ENCODE data around the gene TSPAN4. TPM values are rescaled to one million over a fixed set of nuclear protein-coding genes. Genes with fewer than 3 reads are reported as not detected.
A peak's percentile ranks its signal among the peaks of the same experiment; 100 is the strongest.

The TSPAN4 gene
- total RNA-seq, 8 experiments from 2014 or later, result 30.9 to 110 (median 41.9) TPM

DNA sequence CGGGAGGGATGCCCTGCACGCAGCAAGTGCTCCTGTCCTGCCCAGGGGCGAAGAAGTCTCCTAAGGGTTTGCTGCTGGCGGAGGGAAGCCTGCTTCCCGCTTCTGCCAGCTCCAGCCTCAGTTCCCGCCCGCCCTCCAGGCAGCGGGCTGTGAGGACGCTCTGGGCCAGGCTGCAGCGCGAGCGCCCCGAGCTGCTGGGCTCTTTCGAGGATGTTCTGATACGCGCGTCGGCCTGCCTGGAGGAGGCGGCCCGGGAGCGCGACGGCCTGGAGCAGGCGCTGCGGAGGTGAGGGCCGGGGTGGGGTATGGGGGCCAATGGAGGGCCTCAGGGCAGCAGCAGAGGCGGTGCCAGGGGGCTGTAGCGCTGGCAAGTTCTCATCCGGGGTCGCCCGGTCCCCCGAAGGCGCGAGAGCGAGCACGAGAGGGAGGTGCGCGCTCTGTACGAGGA lies 12.8 kb upstream of the TSPAN4 start:
- Histone ChIP-seq H3K4me1 (replicated peaks in 1 of 2) (peaks cover 65 to 73% of the 10 kb centered on the region in 2 donors), H3K4me3 (peak overlapping the region; percentile 7 to 38 (median 27)), H3K27ac (no peak overlapping the region)
- in situ Hi-C loops (cut with MboI; ENCODE audit: low pct_unique_long_range_greater_than_20kb in 2 of 9, low sequenced_read_pairs in 9 of 9, unreplicated experiment in 9 of 9), result no loop called here
- peak in 5 of 8 experiments; percentile 0 to 24 (median 4) for ATAC-seq (replicated peaks in 6 of 8)
- WGBS, 10 experiments, result no CpG with 5 or more reads among the region's 39 CpGs

DNA sequence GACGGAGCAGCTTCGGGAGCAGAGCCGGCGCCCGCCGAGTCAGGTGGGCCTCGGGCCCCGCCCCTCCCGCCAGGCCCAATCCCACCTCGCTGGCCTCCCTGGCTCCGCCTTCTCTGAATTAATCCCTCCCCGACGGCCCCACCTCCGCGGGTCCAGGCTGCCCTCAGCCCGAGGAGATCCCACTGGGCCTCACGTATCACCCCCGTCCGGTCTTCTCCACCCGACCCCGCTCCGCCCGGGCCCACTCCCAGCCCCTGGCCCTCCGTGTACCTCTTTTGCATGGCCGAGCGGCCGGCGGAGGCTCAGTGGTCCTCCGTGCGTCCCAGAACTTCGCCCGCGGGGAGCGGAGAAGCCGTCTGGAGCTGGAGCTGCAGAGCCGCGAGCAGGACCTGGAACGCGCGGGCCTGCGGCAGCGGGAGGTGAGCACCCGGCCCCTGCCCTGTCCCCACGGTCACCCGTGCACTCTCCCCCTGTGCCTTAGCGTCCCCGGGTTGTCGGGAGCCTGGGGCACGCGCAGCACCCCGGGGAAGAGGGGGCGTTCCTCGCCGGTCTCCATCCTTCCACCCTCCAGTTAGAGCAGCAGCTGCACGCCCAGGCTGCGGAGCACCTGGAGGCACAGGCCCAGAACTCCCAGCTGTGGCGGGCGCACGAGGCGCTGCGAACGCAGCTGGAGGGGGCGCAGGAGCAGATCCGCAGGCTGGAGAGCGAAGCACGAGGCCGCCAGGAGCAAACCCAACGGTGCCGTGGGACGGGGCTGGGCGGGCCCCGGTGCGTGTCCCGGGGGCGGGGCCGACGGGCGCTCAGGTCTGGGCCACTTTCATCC lies 12.1 kb upstream of the TSPAN4 start:
- in situ Hi-C loops (cut with MboI; ENCODE audit: low pct_unique_long_range_greater_than_20kb in 2 of 9, low sequenced_read_pairs in 9 of 9, unreplicated experiment in 9 of 9), result no loop called here
- Histone ChIP-seq H3K4me3 (peak overlapping the region; percentile 17 to 38 (median 27)), H3K27ac (no peak overlapping the region), H3K4me1 (replicated peaks in 1 of 2) (peaks cover 65 to 75% of the 10 kb centered on the region in 2 donors)
- ATAC-seq (replicated peaks in 6 of 8), result peak; percentile 11 to 61 (median 38)
- 23% methylated on average over 7 of the region's 78 CpGs; no CpG with 5 or more reads in 9 of the 10 experiments for WGBS, 10 experiments

DNA sequence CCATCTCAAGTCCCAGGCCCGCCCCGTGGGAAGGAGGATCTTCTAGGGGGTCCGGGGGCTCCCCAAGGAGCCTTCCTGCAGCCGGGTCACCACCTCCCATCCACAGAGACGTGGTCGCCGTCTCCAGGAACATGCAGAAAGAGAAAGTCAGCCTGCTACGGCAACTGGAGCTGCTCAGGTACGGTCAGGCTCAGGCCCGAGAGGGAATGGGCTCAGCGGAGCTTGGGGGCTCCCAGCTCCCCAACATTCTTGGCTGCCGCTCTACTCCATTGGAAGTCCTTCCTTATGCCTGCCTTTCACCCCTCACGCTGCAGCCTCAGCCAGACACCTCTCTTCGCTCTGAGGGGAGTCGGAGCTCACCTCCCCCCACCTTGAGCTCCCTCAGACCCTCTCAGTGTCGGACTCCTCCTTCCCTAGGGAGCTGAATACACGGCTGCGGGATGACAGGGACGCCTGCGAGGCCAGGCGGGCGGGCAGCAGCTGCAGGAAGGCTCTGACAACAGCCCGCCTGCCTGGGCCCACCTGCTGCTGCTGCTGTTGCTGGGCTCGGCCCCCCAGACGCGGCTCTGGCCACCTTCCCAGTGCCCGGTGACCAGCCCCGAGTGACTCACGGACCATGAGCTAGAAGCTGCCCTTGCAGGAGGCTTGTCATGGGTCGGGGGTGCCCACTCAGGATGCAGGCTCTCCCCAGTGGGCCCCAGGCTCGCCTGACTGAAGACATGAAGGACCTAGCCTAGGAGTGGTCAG lies 11.4 kb upstream of the TSPAN4 start:
- no peak overlapping the region for H3K27ac ChIP-seq
- peak in 1 of 8 experiments; percentile 0 for ATAC-seq (replicated peaks in 6 of 8)
- H3K4me1 ChIP-seq (replicated peaks in 1 of 2), result peaks cover 65 to 75% of the 10 kb centered on the region in 2 donors
- WGBS, 10 experiments, result 14 to 60% (median 40%) methylated on average over 1 to 7 of the region's 31 CpGs; no CpG with 5 or more reads in 3 of the 10 experiments
- in situ Hi-C loops (cut with MboI; ENCODE audit: low pct_unique_long_range_greater_than_20kb in 2 of 9, low sequenced_read_pairs in 9 of 9, unreplicated experiment in 9 of 9), result no loop called here
- peak overlapping the region; percentile 27 to 78 (median 69) for H3K4me3 ChIP-seq

DNA sequence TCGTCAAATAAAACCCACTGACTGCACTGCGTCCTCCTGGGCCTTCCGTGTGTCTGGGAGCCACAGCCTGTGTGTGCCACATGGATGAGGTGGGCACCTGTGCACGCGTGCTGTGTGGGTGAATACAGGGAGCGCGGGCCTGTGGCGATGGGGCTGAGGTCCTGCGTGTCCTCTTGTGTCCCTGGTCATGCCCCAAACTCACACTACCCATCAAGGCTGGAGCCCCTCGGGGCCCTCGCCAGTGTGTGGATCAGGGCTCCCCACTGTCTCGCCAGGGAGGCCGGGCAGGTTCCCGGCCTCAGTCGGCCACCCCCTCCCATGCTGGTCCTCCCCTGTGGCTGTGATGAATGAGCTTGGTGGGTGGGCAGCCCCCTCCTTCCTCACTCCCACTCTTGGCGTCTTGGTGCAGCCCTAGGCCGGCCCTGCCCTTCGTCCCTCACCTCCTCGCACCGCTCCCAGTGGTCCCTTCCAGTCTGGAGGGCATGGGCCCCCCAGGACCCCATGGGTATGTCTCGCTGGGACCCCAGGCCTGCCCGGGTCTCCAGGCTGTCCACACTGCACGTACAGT lies 10.6 kb upstream of the TSPAN4 start:
- H3K27ac ChIP-seq, result peak overlapping the region; percentile 86 to 90
- in situ Hi-C loops (cut with MboI; ENCODE audit: low pct_unique_long_range_greater_than_20kb in 2 of 9, low sequenced_read_pairs in 9 of 9, unreplicated experiment in 9 of 9), result no loop called here
- peaks cover 59 to 67% of the 10 kb centered on the region in 2 donors for H3K4me1 ChIP-seq (replicated peaks in 1 of 2)
- ATAC-seq (replicated peaks in 6 of 8), result peak in 1 of 8 experiments; percentile 0
- H3K4me3 ChIP-seq, result peak overlapping the region; percentile 48 to 78 (median 69)
- 80 to 100% (median 84%) methylated on average over 1 to 2 of the region's 23 CpGs; no CpG with 5 or more reads in 6 of the 10 experiments for WGBS, 10 experiments

DNA sequence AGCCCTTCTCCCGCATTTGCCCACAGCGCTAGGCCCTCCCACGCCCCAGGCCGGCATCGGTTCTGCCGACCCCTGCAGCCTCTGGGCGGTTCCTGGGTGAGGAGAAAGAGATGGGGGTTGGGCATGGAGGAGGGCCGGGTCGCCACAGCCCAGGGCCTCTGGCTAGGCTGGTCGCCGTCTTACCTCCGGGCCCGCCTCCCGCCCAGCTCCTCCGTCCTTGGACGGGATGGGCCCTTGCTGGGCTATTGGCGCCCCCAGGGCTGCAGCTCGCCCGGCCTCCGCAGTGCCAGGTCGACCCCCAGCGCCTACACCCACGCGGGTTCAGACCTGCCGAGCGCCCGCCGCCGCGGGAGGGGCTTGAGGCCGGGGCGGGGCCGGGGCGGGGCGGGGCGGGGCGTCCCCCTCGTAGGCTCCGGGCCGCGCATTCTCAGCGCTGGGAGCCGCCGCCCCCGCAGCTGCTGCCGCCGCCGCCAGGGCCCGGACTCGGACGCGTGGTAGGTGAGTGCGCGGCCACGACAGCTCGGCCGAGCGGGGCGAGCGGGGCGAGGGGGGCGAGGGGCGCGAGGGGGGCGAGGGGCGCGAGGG lies 10.0 kb upstream of the TSPAN4 start, which contains the start of gene CD151:
CD151 (plus strand) TSS at position 424 of the 585 bp plus-strand sequence. CDS start 3,118 bp downstream, outside the sequence.
- H3K27ac ChIP-seq, result peak within 1 kb of the TSS; percentile 86 to 90
- WGBS, 10 experiments, result 0% methylated on average over 1 of the region's 67 CpGs; no CpG with 5 or more reads in 9 of the 10 experiments
- peak; percentile 21 to 61 (median 46) for ATAC-seq (replicated peaks in 6 of 8)
- in situ Hi-C loops (cut with MboI; ENCODE audit: low pct_unique_long_range_greater_than_20kb in 2 of 9, low sequenced_read_pairs in 9 of 9, unreplicated experiment in 9 of 9), result no loop called here
- peaks cover 53 to 61% of the 10 kb centered on the region in 2 donors for H3K4me1 ChIP-seq (replicated peaks in 1 of 2)
- H3K4me3 ChIP-seq, result peak within 1 kb of the TSS; percentile 48 to 78 (median 69)

DNA sequence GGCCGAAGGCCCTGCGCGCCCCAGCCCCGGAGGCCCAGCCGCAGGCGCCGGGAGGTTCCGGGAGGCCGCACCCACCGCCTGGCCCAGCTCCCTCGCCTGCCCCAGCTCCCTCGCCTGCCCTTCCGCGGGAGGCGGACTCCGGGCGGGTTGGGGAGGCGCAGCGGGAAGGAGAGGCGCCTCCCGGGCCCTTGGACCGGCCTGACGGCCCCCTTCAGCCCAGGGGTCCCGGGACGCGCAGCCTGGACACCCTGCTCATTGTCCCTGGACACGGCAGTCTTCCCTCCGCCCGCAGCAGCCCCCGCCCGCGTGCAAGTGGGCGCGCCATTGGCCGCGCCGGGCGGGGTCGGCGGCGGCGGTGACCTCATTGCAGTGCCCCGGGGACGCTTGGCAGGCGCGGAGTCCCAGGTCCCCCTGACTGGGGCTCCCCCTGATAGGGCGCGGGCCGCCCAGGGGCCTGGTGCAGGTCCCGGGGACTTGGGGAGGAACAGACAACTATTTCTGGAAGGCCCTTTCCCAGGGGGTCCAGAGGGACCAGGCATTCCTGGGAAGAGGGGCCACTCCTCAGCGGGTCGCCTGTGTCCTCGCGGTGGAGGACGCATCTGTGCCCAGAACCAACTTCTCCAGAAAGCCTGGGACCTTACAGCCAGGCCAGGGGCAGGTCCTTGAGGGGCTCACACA lies 9.4 kb upstream of the TSPAN4 start:
- Histone ChIP-seq H3K27ac (peak overlapping the region; percentile 86 to 90), H3K4me3 (peak overlapping the region; percentile 48 to 78 (median 69)), H3K4me1 (replicated peaks in 1 of 2) (peaks cover 46 to 55% of the 10 kb centered on the region in 2 donors)
- in situ Hi-C loops (cut with MboI; ENCODE audit: low pct_unique_long_range_greater_than_20kb in 2 of 9, low sequenced_read_pairs in 9 of 9, unreplicated experiment in 9 of 9), result no loop called here
- no CpG with 5 or more reads among the region's 55 CpGs for WGBS, 10 experiments
- peak; percentile 12 to 56 (median 40) for ATAC-seq (replicated peaks in 6 of 8)

DNA sequence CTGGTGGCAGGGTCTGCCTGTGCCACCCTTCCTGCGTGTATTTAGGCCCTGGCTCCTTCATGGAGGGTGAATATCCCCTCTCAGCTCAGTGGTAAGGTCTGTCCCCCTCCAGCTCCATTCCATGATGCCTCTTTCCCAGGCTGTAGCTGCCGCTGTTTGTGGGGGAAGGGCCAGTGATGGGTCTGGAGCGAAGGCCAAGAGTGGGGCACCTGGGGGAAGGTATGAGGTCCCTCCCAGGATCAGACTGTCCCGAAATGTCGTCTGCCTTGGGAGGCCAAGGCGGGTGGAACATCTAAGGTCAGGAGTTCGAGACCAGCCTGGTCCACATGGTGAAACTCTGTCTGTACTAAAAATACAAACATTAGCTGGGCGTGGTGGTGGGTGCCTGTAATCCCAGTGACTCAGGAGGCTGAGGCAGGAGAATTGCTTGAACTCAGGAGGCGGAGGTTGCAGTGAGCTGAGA lies 8.8 kb upstream of the TSPAN4 start:
- ATAC-seq (replicated peaks in 6 of 8), result peak in 2 of 8 experiments; percentile 4 to 5
- 0 to 80% (median 9%) methylated on average over 1 to 6 of the region's 9 CpGs; no CpG with 5 or more reads in 4 of the 10 experiments for WGBS, 10 experiments
- in situ Hi-C loops (cut with MboI; ENCODE audit: low pct_unique_long_range_greater_than_20kb in 2 of 9, low sequenced_read_pairs in 9 of 9, unreplicated experiment in 9 of 9), result no loop called here
- Histone ChIP-seq H3K4me1 (replicated peaks in 1 of 2) (peaks cover 40 to 49% of the 10 kb centered on the region in 2 donors), H3K27ac (peak overlapping the region; percentile 86 to 90), H3K4me3 (peak overlapping the region; percentile 48 to 78 (median 69))

DNA sequence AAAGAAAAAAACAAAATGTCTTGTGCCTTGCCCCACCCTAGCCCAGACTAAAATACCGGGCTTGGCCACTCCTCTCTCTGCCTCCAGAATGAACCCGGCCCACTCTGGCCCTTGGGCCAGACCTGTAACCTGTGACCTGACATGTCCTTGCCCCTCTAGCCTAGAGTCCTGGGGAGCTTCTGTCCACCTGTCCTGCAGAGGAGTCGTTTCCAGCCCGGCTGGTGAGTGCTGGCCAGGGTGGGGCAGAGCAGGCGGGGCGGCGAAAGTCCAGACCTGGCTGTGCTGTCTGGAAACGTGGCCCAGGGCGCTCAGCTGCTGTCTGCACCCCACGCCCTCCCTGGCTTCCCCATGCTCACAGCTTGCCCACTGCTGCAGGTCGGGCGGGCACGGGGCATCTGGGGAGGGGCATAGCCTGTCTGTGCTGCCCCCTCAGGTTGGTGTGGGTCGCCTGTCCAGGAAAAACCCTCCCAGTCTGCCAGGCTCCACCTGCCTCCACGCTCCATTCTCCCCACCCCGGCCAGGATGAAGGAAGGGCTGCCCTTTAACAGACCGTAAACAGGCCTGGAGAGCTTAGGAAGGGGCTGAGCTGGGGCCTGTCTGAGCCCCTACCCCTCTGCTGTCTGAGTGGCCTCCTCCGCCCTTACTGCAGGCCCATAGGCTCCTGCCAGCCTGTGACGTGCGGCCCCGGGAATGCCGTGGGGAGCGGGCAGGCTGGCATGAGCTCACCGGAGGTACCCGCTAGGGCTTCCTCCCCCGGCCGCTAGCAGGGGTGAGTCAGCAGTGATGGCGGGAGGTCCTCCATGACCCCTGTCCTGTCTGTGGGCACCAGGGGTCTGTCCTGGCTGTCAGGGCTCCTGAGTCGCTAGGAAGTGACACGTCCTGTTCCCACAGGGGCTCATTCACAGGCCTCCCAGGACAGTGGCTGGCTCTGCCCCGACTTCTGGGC lies 8.0 kb upstream of the TSPAN4 start:
- no peak overlapping the region for H3K27ac ChIP-seq
- peak in 3 of 8 experiments; percentile 11 to 13 (median 13) for ATAC-seq (replicated peaks in 6 of 8)
- in situ Hi-C loops (cut with MboI; ENCODE audit: low pct_unique_long_range_greater_than_20kb in 2 of 9, low sequenced_read_pairs in 9 of 9, unreplicated experiment in 9 of 9), result no loop called here

DNA sequence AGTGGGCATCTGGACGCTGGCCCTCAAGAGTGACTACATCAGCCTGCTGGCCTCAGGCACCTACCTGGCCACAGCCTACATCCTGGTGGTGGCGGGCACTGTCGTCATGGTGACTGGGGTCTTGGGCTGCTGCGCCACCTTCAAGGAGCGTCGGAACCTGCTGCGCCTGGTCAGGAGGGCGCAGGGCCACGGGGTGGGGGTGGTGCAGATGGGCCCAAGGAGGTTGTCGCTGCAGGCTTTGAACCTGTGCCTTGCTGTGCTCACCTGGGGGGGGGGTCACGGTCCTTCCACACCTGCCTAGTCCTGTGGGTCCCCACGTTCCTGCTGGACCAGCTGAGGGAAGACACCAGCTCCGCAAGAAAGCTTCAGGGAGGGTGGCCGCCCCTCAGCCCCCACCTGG lies 6.4 kb upstream of the TSPAN4 start:
- Histone ChIP-seq H3K4me1 (replicated peaks in 1 of 2) (peaks cover 24 to 34% of the 10 kb centered on the region in 2 donors), H3K27ac (no peak overlapping the region), H3K4me3 (no peak overlapping the region)
- ATAC-seq (replicated peaks in 6 of 8), result no peak
- in situ Hi-C loops (cut with MboI; ENCODE audit: low pct_unique_long_range_greater_than_20kb in 2 of 9, low sequenced_read_pairs in 9 of 9, unreplicated experiment in 9 of 9), result no loop called here
- WGBS, 10 experiments, result 100% methylated on average over 3 of the region's 14 CpGs; no CpG with 5 or more reads in 9 of the 10 experiments

More for the DNA sequence above, 8.0 kb upstream of the TSPAN4 start:
- peak overlapping the region in 1 of 5 donors; percentile 69 for H3K4me3 ChIP-seq
- peaks cover 33 to 41% of the 10 kb centered on the region in 2 donors for H3K4me1 ChIP-seq (replicated peaks in 1 of 2)
- WGBS, 10 experiments, result 8 to 67% (median 50%) methylated on average over 1 to 13 of the region's 31 CpGs; no CpG with 5 or more reads in 5 of the 10 experiments

DNA sequence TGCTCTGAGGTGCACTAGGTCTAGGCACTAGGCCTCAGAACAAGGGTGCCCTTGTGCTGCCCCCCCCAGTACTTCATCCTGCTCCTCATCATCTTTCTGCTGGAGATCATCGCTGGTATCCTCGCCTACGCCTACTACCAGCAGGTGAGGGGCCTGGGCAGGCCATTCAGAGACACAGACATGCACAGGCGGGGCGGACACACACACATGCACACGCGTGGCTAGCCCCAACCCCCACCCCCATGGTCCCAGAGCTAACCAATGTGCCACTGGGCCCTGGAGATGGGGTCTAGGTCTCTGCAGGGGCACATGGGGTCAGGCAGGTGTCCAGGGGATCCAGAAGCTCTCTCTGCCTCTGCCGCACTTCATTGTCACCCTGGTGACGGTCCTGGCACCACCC lies 6.0 kb upstream of the TSPAN4 start:
- no peak overlapping the region for H3K27ac ChIP-seq
- no peak overlapping the region for H3K4me3 ChIP-seq
- ATAC-seq (replicated peaks in 6 of 8), result no peak
- peaks cover 23 to 33% of the 10 kb centered on the region in 2 donors for H3K4me1 ChIP-seq (replicated peaks in 1 of 2)
- in situ Hi-C loops (cut with MboI; ENCODE audit: low pct_unique_long_range_greater_than_20kb in 2 of 9, low sequenced_read_pairs in 9 of 9, unreplicated experiment in 9 of 9), result no loop called here
- 100% methylated on average over 1 to 3 of the region's 9 CpGs; no CpG with 5 or more reads in 7 of the 10 experiments for WGBS, 10 experiments
